ENCODE results near the gene GANAB. TPM values are rescaled to one million over a fixed set of nuclear protein-coding genes. Genes with fewer than 3 reads are reported as not detected.
"Not testable (repeated sequence)": the region's sequence is repeated elsewhere in the genome, so short reads cannot be mapped to it uniquely, and the experiment has no call there.

The GANAB gene
- total RNA-seq, 1 experiment from 2014 or later = 274 TPM

GRCh38 chr11:62652161-62653006, 6.0 kb upstream of the GANAB start:
- H3K4me3 ChIP-seq (ENCODE audit: low read length) = peak overlapping the region; percentile 76
- H3K9ac ChIP-seq (ENCODE audit: low read length) = peak overlapping the region; percentile 96
- TF ChIP-seq EZH2phosphoT487 (IDR thresholded peaks at IDR 0.05; ENCODE audit: borderline replicate concordance, low read length) (no peak), CTCF (conservative IDR thresholded peaks at IDR 0.05; ENCODE audit: low read depth, low read length) (no peak), EZH2 (IDR thresholded peaks at IDR 0.05; ENCODE audit: low read length, unreplicated experiment) (no peak)
- H3K27ac ChIP-seq (ENCODE audit: low read length) = peak overlapping the region; percentile 33
- peak overlapping the region; percentile 97 for H3K4me2 ChIP-seq (ENCODE audit: low read length)
- ATAC-seq = no peak
- no peaks in the 10 kb centered on the region for H3K9me3 ChIP-seq (ENCODE audit: low read length)
- H3K27me3 ChIP-seq (ENCODE audit: low read length) = no peaks in the 10 kb centered on the region
- CTCF ChIA-PET = no interaction called here
- H3K4me1 ChIP-seq (ENCODE audit: insufficient read depth, low read length) = peaks cover 11% of the 10 kb centered on the region
- BruUV-seq (replicated peaks) = TSS peak; percentile 68
- peaks cover 26% of the 10 kb centered on the region for H3K79me2 ChIP-seq (ENCODE audit: low read length)
- intact Hi-C loops (cut with micrococcal nuclease) = loop anchor here (2.0 to 5.0 kb wide), 2 partner anchors 30 to 60 kb away; partner anchors contain the start of gene TUT1
- H4K20me1 ChIP-seq (ENCODE audit: low read length) = no peaks in the 10 kb centered on the region
- no peaks in the 10 kb centered on the region for H3F3A ChIP-seq (ENCODE audit: low read length, unreplicated experiment)
- H2AFZ ChIP-seq (ENCODE audit: low read length) = peak overlapping the region; percentile 99
- DNase-seq = no peak
- H3K36me3 ChIP-seq (ENCODE audit: low read depth, low read length) = peaks cover 14% of the 10 kb centered on the region; the same call in 1 of the 2 replicates
- POLR2A ChIA-PET (ENCODE audit: unreplicated experiment) = interaction anchor here (1.0 kb wide), 2 partner anchors 12 to 31 kb away, joined by 9 to 22 read pairs; partner anchors contain the start of genes B3GAT3, C11orf98 and CSKMT
- H3K9me2 ChIP-seq (replicated peaks; ENCODE audit: low read length) = no peaks in the 10 kb centered on the region

- Histone ChIP-seq H3K36me3 (ENCODE audit: low read depth, low read length) (peaks cover 14% of the 10 kb centered on the region; the same call in 1 of the 2 replicates), H3K79me2 (ENCODE audit: low read length) (peaks cover 38% of the 10 kb centered on the region), H3K4me1 (ENCODE audit: insufficient read depth, low read length) (peaks cover 17% of the 10 kb centered on the region)
- ATAC-seq; DNase-seq; H2AFZ ChIP-seq (ENCODE audit: low read length); H3F3A ChIP-seq (ENCODE audit: low read length, unreplicated experiment); H3K9me2 ChIP-seq (replicated peaks; ENCODE audit: low read length); H3K27me3 ChIP-seq (ENCODE audit: low read length); H3K4me3 ChIP-seq (ENCODE audit: low read length); H3K4me2 ChIP-seq (ENCODE audit: low read length); CTCF ChIA-PET; H3K9me3 ChIP-seq (ENCODE audit: low read length); H3K27ac ChIP-seq (ENCODE audit: low read length); H4K20me1 ChIP-seq (ENCODE audit: low read length); BruUV-seq (replicated peaks); H3K9ac ChIP-seq (ENCODE audit: low read length): not testable (repeated sequence)
- POLR2A ChIA-PET (ENCODE audit: unreplicated experiment) = interaction anchor here (0.6 kb wide), 1 partner anchor 19 kb away, joined by 3 read pairs; no protein-coding TSS in a partner anchor
- intact Hi-C loops (cut with micrococcal nuclease) = loop anchor here (5.0 kb wide), 1 partner anchor 58 kb away; the partner anchor contains the start of gene TUT1
Measured at GRCh38 chr11:62650283-62650682, 3.9 kb upstream of the GANAB start.

- H3K27ac ChIP-seq (ENCODE audit: low read length) = no peak overlapping the region
- ChIA-PET POLR2A (ENCODE audit: unreplicated experiment) (interaction anchor here (0.6 to 0.7 kb wide), 2 partner anchors 58 to 77 kb away, joined by 5 to 6 read pairs; partner anchors contain the start of gene TUT1), CTCF (no interaction called here)
- H3K9me2 ChIP-seq (replicated peaks; ENCODE audit: low read length) = no peaks in the 10 kb centered on the region
- H3F3A ChIP-seq (ENCODE audit: low read length, unreplicated experiment) = no peaks in the 10 kb centered on the region
- BruUV-seq (replicated peaks) = no TSS peak
- no peak for DNase-seq
- H3K4me1 ChIP-seq (ENCODE audit: insufficient read depth, low read length) = peaks cover 21% of the 10 kb centered on the region
- no peaks in the 10 kb centered on the region for H3K27me3 ChIP-seq (ENCODE audit: low read length)
- peaks cover 14% of the 10 kb centered on the region; the same call in 1 of the 2 replicates for H3K36me3 ChIP-seq (ENCODE audit: low read depth, low read length)
- no peak overlapping the region for H2AFZ ChIP-seq (ENCODE audit: low read length)
- no peak overlapping the region for H3K4me3 ChIP-seq (ENCODE audit: low read length)
- no peak overlapping the region for H3K9ac ChIP-seq (ENCODE audit: low read length)
- no peak overlapping the region for H3K4me2 ChIP-seq (ENCODE audit: low read length)
- peaks cover 46% of the 10 kb centered on the region for H3K79me2 ChIP-seq (ENCODE audit: low read length)
- ATAC-seq = no peak
- H4K20me1 ChIP-seq (ENCODE audit: low read length) = no peaks in the 10 kb centered on the region
- TF ChIP-seq CTCF (conservative IDR thresholded peaks at IDR 0.05; ENCODE audit: low read depth, low read length) = no peak
- no peak for TF ChIP-seq EZH2 (IDR thresholded peaks at IDR 0.05; ENCODE audit: low read length, unreplicated experiment)
- no peak for TF ChIP-seq EZH2phosphoT487 (IDR thresholded peaks at IDR 0.05; ENCODE audit: borderline replicate concordance, low read length)
- intact Hi-C loops (cut with micrococcal nuclease) = loop anchor here (5.0 kb wide), 1 partner anchor 37 kb away; the partner anchor contains the start of genes EML3 and ROM1
- no peaks in the 10 kb centered on the region for H3K9me3 ChIP-seq (ENCODE audit: low read length)
Measured at GRCh38 chr11:62649486-62649885, 3.1 kb upstream of the GANAB start.

All from PC-3 (cell line).